EL (cell line): ENCODE measurements around the gene ZNF431.
"Not testable (repeated sequence)": the region's sequence is repeated elsewhere in the genome, so short reads cannot be mapped to it uniquely, and the experiment has no call there.

Experiments used
- DNase-seq: peaks from one replicate; pipeline ENCODE4 v3.0.0-alpha.2; 2016

ZNF431 gene

DNA sequence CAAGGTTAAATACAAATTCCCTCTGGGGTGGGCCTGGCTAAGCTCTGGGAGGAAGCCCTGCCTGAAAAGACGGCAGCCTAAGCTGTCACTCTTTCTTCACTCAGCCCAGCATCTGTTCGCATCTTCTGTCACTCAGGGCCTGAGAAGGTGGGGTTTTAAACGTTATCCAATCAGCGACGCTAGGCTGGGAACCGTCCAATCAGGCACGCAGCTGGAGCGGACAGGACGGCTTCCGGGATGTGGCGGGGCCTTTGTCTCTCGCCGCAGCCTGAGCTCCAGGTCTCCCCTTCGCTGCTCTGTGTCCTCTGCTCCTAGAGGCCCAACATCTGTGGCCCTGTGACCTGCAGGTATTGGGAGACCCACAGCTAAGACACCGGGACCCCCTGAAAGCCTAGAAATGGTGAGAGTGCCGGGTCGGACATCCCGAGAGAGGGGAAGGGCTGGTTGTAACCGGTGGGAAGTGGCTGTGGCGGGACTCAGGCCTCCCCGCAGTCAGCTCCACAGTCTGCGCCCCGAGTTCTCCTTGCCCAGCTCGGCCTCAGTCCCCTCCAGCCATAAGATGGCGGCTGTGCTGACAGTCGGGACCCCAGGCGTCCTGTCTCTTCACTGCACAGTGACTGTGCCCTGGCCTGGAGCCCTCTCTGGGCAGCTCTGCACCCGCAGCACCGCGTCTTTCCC lies at the start of gene ZNF431:
TSS of gene ZNF431 (plus strand) at position 254 of the 678 bp plus-strand sequence. CDS start at position 398, 144 bp downstream.
- DNase-seq: peak; percentile 96

DNA sequence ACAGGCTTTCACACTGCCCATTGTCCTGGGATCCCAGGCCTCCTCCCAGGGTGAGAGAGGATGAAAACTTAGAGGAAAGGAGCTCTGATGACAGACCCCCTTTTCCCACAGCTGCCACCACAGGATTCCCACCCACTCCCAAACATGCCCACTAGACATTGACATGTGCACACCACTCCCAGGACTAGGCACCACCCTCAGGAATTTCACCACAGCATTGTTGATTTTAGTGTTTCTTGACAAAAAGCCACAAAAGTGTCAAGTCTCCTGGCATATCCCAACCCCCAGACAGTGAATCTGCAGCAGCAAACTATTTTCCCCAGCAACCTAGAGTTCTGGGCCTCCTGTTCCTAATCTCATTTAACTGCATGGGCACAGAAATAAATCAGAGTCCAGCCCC lies 49.7 kb upstream of the ZNF431 start:
- DNase-seq: peak; percentile 67

DNA sequence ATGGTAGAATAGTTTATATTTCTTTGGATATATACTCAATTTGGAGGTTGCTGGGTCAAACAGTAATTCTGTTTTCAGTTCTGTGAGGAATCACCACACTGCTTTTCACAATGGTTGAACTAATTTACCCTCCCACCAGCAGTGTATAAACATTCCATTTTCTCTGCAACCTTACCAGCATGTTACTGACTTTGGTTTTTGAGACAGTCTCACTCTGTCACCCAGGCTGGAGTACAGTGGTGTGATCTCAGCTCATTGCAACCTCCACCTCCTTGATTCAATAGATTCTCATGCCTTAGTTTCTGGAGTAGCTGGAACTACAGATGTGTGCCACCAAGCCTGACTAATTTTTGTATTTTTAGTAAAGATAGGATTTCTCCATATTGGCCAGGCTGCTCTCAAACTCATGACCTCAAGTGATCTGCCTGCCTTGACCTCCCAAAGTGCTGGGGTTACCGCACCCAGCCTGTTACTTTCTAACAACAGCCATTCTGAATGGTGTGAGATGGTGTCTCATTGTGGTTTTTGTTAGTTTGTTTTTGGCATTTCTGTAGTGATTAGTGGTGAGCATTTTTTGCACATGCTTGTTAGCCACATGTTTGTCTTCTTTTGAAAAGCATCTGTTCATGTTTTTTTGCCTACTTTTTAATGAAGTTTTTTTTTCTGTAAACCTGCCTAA lies 47.4 kb upstream of the ZNF431 start:
- DNase-seq: no peak

DNA sequence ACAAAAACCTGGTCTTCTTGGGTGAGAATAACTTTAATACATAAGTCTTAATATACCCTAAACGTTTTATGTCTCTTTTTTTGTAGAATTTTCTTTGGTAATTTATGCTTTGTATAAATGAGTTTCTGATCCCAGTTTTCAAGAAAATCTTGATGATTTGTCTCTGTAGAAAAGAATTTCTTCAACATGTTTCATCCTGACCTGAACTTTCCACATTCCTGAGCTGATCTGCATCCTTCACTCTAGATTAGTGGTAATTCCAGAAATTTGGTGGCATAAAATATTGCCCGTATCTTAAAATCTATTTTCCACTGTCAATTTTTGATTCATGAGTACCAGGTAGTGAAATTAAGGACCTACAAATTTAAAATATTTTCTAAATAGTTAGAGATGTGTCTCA lies 43.5 kb upstream of the ZNF431 start:
- DNase-seq: no peak

DNA sequence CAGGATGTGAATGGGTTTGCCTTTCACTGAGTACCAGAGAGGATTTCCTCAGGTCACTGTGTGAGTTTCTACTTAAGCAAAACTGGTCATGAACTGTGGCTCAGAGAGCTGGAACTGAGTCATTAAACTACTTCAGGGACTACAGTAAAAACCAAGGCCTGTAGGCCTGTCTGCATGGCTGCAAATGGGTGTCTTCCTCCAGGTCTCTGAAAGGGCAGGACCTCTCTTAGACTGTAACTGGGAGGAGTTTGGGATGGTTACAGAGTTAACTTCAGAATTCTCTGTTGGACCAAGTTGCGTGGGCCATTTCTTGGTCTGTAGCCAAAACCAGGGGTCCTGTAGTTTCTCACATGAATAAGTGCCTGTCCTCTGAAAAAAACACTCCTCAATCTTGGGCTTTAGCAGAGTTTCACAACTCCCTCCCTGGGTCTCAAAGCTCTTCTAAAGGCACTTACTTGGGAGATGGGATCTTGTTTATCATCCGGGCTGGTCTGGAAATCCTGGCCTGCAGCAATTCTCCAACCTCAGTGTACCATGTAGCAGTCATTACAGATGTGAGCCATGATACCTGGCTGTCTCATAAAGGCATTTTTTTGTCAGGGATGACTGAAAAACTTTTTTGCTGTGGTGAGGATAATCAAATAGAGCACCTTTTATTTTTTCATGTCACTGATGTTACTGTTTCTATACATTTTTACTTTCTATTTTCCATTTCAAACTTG lies 40.2 kb upstream of the ZNF431 start:
- no peak for DNase-seq

DNA sequence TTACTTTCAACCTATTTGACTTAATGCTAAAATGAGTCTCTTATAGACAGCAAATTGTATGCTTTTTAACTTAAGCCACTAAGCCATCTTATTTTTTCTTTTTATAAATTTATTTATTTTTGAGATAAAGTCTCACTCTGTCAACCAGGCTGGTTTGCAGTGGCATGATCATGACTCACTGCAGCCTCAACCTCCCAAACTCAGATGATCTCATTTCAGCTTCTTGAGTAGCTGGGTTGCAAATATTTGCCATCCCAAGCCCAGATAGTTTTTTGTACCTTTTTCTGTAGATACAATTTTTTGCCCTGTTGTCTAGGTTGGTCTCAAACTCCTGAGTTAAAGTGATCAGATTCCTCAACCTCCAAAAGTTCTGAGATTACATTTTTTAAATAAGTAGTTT lies 32.7 kb upstream of the ZNF431 start:
- DNase-seq: peak; percentile 60

DNA sequence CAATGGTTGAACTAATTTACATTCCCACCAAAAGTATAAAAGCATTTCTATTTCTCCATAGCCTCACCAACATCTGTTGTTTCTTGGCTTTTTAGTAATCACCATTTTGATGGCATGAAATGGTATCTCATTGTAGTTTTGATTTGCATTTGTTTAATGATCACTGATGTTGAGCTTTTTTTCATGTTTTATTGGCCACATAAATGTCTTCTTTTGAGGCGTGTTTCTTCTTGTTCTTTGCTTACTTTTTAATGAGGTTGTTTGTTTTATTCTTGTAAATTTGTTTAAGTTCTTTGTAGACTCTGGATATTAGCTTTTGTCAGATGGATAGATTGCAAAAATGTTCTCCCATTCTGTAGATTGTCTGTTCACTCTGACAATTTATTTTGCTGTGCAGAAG lies 31.7 kb upstream of the ZNF431 start:
- DNase-seq: no peak

DNA sequence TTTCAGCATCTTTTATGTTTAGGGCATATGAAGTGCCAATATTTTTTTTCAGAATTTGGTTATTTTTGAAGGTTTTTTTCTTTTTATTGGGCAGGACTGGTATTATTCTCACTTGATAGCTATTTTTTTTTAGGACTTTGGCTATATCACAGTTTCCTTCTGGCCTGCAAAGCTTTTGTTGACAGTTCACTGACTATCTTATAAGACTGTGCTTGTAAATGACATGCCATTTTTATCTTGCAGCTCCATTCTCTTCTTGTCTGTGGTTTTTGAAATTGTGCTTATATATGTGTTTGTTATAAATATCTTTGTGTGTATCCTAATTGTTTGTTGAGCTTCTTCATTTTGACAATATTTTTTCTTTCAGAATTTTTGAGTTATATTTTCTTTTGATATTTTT lies 26.4 kb upstream of the ZNF431 start:
- no peak for DNase-seq

DNA sequence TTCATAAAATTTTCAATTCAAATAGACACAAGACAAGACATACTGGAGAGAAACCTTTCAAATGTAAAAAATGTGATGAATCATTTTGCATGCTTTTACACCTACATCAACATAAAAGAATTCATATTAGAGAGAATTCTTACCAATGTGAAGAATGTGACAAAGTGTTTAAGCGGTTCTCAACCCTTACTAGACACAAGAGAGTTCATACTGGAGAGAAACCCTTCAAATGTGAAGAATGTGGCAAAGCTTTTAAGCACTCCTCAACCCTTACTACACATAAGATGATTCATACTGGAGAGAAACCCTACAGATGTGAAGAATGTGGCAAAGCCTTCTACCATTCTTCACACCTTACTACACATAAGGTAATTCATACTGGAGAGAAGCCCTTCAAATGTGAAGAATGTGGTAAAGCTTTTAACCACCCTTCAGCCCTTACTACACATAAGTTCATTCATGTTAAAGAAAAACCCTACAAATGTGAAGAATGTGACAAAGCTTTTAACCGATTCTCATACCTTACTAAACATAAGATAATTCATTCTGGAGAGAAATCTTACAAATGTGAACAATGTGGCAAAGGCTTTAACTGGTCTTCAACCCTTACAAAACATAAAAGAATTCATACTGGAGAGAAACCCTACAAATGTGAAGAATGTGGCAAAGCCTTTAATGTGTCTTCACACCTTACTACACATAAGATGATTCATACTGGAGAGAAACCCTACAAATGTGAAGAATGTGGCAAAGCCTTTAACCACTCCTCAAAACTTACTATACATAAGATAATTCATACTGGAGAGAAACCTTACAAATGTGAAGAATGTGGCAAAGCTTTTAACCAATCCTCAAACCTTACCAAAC lies 24.6 kb upstream of the ZNF431 start:
- DNase-seq: peak; percentile 77

DNA sequence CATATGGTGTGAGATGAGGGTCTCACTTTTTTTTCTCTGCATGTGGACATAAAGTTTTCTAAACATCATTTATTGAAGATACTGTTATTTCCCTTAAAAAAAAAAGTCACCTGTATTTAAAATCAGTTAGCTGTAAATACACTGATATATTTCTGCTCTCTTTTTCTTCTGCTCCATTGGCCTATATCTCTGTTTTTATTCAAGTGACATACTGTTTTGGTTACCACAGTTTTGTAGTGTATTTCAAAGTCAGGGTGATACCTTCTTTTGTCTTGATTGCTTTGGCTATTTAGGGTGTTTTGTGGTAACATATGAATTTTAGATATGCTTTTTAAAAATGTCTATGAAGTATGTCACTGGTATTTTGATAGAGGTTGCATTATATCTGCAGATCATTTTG lies 15.8 kb upstream of the ZNF431 start:
- DNase-seq: no peak

DNA sequence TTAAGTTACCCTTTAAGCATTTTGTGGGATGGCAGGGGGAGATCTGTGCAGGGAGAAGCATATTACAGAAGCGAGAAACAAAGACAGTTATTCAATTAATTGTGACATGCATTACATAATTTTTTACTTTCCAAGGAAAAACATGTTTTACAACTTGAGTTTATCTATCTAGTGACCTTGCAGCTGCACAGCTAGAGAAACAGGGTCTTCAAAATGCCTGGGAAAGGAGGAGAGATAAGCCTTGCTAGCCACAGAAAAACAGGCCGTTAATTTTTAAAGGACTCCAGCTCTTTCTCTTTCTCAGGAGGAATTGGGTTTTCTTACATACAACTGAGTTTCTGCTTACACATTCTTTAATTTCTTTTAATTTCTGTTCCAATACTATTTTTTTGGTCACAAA lies 14.8 kb upstream of the ZNF431 start:
- no peak for DNase-seq

DNA sequence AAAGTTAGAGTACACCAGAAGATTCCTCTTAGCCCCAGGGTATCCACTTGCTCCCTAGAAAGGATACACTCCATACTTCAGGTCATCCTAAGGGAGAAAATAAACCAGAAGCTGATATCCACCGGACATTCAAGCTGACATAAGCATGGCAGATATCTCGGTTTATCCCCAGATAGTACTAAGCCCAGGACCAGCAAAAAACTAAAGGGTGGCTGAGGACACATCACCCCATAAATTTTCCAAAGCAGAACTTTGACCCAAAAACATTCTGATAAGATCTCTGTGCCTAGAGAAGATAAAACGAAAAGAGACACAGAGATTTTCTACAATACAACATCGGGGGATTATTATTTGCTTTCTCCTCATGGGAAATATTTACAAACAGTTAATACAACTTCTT lies 13.9 kb upstream of the ZNF431 start:
- DNase-seq: no peak

DNA sequence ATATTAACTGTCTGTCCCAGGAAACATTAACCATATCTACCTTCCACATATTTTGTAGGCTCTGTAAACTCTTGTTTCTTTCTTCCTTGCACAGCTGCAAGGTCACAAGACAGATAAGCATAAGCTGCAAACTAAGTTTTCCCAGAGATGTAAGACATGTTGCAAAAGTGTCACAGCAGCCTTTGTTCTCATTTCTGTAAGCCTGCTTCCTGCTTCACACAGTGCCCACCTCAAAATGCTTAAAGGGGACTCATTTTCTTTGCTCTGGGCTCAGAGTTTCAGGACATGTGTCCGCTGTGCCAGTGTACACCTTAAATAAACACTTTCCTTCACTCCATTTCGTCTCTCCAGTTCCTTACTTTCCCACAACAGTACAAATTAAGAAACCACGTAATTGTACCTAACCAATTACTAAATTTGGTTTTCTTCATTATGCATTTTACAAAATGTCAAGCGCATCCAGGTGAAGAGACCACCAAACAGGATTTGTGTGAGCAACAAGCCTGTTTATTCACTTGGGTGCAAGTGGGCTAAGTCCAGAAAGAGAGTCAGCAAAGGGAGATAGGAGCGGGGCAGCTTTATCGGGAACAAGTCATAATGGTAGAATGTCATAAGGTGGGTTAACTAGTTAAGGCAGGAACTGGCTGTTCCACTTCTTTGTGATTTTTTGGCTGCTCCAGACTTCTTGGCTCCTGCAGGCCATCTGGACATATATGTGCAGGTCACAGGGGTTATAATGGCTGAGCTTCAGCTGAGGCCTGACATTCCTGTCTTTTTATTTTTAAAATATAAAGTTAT lies 12.7 kb upstream of the ZNF431 start:
- no peak for DNase-seq

DNA sequence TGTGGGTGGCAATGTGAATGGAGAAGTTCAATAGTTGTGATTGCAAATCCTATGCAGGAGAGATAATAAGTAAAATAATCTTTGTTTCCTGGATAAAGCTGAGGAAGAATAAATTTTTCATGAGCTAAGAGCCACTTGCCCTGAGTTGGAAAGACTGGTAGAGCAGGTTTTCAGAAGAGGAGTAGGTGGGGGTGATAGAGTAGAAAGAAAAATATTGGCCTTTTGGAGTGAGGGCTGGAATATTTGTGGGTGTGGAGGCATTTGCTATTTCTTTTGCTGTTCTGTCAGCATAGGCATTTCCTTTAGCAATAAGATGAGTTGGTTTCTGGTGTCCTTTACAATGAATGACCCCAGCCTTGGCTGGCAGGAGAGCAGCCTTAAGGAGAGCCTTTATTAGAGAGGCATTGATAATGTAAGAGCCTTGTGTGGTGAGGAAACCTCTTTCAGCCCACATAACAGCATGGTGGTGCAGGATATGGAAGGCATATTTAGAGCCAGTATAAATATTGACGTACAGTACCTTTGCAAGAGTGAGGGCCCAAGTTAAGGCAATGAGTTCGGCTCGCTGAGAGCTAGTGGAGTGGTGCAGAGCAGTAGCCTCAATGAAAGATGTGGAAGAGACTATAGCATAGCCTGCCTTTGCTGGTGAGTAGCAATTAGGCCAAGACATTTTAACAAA lies 11.6 kb upstream of the ZNF431 start:
- no peak for DNase-seq

DNA sequence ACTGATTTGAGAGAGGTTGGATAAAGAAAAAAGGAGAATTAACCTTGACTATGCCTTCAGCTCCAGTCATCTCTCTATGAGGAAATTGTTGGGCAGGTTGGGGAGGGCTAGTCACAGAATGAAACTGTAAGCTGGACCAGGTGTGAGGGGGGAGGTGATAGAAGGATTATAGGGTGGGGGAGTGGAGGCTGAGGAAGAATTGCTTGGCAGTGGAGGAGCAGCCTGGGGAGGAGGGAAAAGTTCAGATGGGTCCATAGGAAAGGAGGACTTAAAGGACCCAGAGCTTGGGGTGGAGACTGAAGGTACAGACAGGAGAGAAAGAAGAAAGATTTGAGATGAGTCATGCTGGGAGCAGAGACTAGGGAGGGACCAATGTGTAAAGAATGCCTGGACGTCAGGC lies 8.2 kb upstream of the ZNF431 start:
- no peak for DNase-seq

DNA sequence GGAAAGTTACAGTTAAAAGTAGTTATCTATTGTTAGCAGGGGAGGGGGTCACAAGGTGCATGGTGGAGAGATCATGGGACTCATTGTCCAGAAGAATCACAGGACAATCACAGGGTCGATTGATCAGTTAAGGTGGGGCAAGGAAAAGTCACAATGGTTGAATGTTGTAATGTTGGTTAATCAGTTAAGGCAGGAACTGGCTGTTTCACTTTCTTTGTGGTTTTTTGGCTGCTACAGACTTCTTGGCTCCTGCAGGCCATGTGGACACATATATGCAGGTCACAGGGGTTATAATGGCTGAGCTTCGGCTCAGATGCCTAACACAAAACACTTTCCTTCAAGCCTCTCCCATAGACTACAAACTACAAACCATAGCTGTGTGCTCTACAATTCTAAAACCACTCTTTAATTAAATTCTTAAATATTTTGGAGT lies 6.9 kb upstream of the ZNF431 start:
- DNase-seq: no peak

DNA sequence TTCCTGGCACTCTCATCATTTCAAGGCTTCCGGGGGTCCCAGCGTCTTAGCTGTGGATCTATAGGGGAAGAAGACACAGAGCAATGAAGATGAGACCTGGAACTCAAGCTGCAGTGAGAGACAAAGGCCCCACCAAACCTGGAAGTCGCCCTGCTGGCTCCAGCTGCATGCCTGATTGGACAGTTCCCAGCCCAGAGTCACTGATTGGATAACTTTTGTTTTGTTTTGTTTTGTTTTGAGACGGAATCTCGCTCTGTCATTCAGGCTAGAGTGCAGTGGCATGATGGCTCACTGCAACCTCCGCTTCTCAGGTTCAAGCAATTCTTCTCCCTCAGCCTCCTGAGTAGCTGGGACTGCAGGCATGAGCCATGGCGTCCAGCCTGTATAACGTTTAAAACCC lies 6.4 kb upstream of the ZNF431 start:
- DNase-seq: no peak

DNA sequence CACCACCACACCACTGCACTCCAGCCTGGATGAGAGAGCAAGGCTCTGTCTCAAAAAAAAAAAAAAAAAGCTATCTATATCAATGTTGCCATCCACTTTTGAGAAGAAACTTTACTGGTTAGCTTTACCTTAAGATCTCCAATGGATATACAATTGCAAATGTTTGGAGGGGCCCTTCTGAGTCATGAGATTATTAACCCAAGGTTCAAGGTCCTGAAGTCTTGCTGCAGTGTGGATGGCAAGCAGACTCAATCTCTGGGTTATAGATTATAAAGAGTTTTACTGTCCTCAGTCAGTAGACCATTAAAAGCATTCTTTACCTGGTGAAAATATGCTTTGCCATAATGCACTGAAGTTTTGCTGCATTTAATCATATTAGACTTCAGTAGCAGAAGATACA lies 3.7 kb upstream of the ZNF431 start:
- DNase-seq: no peak

DNA sequence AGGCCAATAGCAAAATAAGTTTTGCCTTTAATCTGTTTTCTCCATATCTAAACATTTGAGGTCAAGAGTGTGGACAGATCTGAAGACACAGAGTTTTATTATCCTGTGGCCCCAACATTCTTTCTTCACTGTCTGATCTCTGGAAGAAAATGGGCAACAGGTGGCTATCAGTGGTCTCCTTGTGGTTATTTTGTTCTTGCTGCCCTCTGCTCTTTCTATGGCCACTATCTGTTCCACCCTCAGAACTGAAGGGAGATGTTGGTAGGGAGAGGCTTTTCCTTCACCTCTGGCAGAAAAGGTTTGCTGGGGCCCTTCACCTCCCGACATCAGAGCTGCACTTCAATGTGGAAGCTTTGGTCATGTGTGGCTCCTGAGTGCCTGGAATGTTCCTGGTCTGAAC lies 834 bp upstream of the ZNF431 start:
- not testable (repeated sequence) for DNase-seq

DNA sequence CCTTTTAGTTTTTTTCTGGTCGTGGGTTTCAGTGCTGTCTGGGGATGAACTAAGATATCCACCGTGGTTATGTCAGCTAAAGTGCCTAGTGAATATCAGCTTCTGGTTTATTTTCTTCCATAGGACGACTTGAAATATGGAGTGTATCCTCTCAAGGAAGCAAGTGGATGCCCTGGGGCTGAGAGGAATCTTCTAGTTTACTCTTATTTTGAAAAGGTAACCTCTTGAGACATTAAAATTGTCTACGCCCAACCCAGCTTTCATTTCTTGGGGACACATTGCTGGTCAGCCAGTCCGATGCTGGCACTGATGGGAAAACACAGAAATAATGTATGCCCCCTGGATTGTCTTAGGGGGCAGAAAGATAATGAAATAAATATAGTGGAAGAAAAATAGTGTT lies 1.6 kb downstream of the ZNF431 start:
- no peak for DNase-seq

DNA sequence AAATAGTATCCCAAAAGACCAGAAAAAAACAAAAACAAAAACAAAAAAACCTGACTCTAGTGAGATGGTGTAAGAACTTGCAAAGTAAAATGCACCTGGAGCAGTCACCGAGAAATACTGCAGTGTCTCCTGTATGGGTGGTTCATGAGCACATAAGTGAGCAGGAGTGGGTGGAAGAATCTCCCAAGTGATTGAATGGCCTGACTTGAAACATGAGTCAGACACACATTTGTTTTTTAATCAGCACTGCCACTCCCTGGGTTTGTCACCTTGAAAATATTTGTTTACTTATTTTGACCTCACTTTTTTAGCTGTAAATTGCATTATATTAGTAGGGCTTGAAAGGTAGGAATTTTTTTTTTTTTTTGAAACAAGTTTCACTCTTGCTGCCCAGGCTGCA lies 2.0 kb downstream of the ZNF431 start:
- DNase-seq: peak; percentile 8

DNA sequence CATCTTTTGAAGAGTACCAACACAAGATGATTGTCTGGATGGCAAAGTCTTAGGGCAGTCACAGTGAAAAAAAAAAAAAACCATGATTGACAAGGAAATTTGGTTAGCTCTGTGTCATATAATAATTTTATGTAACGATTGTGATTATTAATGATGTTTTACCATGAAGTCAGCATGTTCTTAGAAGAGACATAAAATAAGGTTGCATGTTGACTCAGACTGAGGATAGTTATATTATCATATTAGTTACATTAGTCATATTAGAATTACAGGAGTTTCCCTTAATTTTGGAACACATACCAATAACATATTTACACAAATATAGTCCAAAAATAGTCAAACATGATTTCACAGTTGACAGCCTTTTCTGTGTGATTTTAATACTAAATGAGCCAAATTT lies 5.7 kb downstream of the ZNF431 start:
- no peak for DNase-seq
